Central memory CD8-positive, alpha-beta T cell (primary cell): ENCODE data around the gene HTR2B.

Source experiments
- ATAC-seq: fragments of 150-1000 bp; cut with Tn5 transposase; replicated peaks from 2 replicates; pipeline ENCODE4 v1.10.0; 2022; ENCODE audit warnings: mild to moderate bottlenecking, moderate FRiP score, moderate number of reproducible peaks; ENCODE audit not compliant: poor library complexity, severe bottlenecking; ENCODE audit errors: extremely low read depth
- DNase-seq, 2 donors: peaks; one replicate each; pipeline ENCODE4 v3.0.0; 2021; ENCODE audit warnings: low spot score in 2 of 2
- H3K27ac Mint-ChIP-seq: one replicate; pipeline ENCODE4 v1.8.0; 2022; ENCODE audit warnings: low read depth, mild to moderate bottlenecking, moderate library complexity, mixed read lengths
- H3K27me3 Mint-ChIP-seq: one replicate; pipeline ENCODE4 v1.8.0; 2022; ENCODE audit warnings: mixed read lengths
- H3K36me3 Mint-ChIP-seq: one replicate; pipeline ENCODE4 v1.8.0; 2022; ENCODE audit warnings: mild to moderate bottlenecking, moderate library complexity, mixed read lengths; ENCODE audit not compliant: insufficient read depth
- H3K4me1 Mint-ChIP-seq: one replicate; pipeline ENCODE4 v1.8.0; 2022; ENCODE audit warnings: mixed read lengths
- H3K4me3 Mint-ChIP-seq: one replicate; pipeline ENCODE4 v1.8.0; 2022; ENCODE audit warnings: mild to moderate bottlenecking, moderate library complexity, mixed read lengths
- H3K9me3 Mint-ChIP-seq: one replicate; pipeline ENCODE4 v1.8.0; 2022; ENCODE audit warnings: mixed read lengths

HTR2B gene

DNA sequence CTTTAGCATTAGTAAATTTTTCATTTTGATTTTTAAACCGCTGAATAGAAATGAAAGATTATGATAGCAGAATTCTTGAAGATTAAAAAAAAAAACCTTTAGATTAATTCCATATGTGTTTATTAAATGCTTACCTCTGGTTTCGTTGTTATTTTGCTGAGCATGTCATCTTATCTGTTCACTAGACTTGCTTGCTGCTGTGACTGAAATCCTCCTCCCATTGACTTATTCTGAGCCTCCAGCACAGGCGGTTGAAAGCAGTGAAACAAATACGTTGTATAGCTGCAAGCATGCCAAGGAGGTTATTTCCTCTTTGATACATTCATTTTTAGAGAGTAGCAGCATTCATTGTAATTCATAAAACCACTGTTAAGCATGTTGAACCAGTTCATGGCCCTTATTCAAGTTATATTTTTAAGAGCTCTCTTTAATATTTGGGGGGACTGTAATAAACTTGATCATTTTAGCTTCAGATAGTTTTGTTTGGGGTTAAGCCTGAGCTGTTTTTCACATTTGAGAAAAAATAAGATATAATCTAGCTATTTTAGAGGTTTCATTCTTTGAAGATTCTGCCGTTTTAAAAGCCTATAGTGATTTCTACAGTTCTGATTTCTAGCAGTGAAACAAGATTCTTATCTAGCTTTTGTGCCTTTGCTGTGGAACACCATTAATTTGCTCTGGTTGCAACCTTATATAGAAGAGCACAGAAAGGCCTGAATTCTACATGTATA, at the start of gene HTR2B:
Gene HTR2B, minus strand, starts transcription at position 205 of the 731 bp plus-strand sequence. CDS start 1,278 bp downstream, outside the sequence.
- no peak within 1 kb of the TSS for H3K4me3 Mint-ChIP-seq
- peaks cover 6% of the 10 kb centered on the region for H3K4me1 Mint-ChIP-seq
- peak within 1 kb of the TSS; percentile 7 for H3K27ac Mint-ChIP-seq
- ATAC-seq (no peak), DNase-seq (no peak)
- no peaks in the 10 kb centered on the region for H3K9me3 Mint-ChIP-seq
- no peaks in the 10 kb centered on the region for H3K36me3 Mint-ChIP-seq
- H3K27me3 Mint-ChIP-seq = no peaks in the 10 kb centered on the region

DNA sequence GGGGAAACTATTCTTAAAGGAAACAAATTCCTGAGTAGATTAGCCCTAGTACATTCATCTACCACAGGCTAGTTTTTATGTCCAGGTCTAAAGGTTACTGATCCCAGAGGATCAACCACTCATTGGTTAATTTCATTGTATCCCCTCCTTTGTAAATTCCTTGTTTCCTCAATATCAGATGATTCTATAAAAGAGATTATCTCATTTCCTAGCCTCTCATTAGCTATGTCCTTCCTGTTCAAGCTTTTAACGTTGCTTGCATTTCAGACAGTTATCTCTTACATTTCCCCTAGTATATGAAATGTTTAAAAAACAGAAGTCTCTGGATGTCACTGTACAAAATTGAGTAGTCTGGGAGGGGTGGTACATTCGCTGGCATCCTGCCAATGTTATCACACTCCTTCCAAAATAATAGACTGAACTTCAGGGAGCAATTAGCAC, 49.4 kb upstream of the HTR2B start:
- Mint-ChIP-seq H3K4me3 (no peak overlapping the region), H3K9me3 (no peaks in the 10 kb centered on the region), H3K27me3 (no peaks in the 10 kb centered on the region), H3K27ac (no peak overlapping the region), H3K4me1 (peaks cover 5% of the 10 kb centered on the region), H3K36me3 (peaks cover 28% of the 10 kb centered on the region)
- ATAC-seq = no peak
- DNase-seq = no peak

DNA sequence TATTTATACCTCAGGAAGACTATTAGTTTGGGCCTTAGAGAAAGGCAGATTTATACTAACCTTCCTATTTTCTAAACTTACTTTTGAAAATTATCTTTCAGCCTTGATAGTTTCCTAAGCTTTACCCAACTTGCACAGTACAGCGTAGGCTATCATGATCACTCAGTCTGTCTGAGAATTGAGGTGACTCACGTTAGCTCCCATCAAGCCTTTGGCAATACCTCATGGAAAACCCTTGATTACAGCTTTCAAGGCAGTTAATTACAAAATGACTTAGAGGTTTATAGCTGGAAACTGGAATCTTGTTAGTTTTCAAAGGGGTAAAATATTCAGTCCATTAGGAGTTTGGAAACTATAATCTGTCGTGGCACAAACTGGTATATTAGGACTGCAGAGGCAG, 47.2 kb upstream of the HTR2B start:
- H3K4me3 Mint-ChIP-seq = no peak overlapping the region

DNA sequence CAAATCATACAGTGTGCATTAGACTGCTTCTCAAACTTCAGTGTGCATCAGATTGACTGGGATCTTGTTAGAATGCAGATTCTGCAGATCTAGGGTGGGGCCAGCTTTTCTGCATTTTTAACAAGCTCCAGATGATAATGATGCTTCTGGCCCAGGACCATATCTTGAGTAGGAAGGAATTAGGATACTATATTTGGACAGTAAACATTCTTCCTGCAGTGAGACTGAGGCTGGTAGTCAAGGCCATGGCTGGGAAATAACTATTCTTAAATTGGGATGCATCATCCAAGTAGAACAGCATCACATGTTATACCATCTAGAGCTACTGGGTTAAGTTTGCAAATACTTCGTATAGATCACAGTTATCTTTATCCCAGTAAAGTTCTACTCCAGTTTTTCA, 45.2 kb upstream of the HTR2B start:
- no peak overlapping the region for H3K4me3 Mint-ChIP-seq
- H3K27me3 Mint-ChIP-seq = no peaks in the 10 kb centered on the region
- no peak for ATAC-seq
- peaks cover 46% of the 10 kb centered on the region for H3K36me3 Mint-ChIP-seq
- DNase-seq = no peak
- H3K9me3 Mint-ChIP-seq = no peaks in the 10 kb centered on the region
- H3K27ac Mint-ChIP-seq = no peak overlapping the region
- H3K4me1 Mint-ChIP-seq = no peaks in the 10 kb centered on the region

More for the DNA sequence above, 47.2 kb upstream of the HTR2B start:
- no peaks in the 10 kb centered on the region for H3K9me3 Mint-ChIP-seq
- no peak for ATAC-seq
- DNase-seq = no peak
- no peaks in the 10 kb centered on the region for H3K27me3 Mint-ChIP-seq
- peaks cover 37% of the 10 kb centered on the region for H3K36me3 Mint-ChIP-seq
- H3K27ac Mint-ChIP-seq = no peak overlapping the region
- no peaks in the 10 kb centered on the region for H3K4me1 Mint-ChIP-seq

DNA sequence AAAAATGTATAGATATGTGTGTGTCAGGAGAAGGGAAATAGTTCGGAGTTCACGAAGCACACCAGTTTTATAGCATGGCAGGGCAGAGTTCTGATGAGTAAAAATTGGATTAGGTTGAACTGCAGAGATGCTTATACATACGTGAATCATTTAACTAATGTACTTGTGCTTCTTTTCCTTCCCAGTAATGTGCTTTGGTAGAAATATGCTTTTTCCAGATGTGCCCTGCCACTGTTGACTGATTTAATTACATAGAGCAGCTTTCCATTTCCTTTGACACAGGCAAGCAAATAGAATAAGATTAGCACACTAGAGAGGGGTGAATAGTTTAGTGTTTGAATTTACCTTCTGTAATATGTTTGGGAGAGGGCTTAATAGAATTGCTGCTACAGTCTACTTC, 44.6 kb upstream of the HTR2B start:
- Mint-ChIP-seq H3K27ac (no peak overlapping the region), H3K36me3 (peaks cover 46% of the 10 kb centered on the region)

DNA sequence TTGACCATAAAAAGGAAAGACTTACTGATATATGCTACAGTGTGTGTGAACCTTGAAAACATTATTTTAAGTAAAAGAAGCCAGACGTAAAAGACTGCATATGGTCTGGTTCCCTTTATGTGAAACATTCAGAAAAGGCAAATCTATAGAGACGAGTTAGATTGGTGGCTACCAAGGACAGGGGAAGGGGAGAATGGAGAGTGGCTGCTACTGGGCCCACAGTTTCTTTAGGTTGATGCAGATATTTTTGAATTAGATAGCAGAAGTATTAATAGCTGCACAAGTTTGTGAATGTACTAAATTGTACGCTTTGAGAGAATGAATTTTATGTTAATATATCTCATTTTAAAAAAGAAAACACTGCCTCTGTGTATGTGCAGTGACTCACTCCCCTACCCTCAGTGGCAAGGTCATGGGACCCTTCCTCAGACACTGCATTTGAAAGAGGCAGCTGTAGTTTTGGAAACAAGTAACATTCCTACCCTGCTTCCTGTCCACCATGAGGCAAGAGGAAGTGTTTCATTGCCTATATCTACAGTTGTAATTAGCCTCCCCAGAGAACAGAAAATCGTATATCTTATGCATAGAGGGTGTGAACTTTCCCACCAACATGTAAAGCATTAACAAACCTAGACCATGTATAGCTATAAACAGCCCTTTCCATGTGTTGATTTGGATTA, 43.8 kb upstream of the HTR2B start:
- no peak for ATAC-seq
- H3K36me3 Mint-ChIP-seq = peaks cover 49% of the 10 kb centered on the region
- no peaks in the 10 kb centered on the region for H3K27me3 Mint-ChIP-seq
- no peak overlapping the region for H3K27ac Mint-ChIP-seq
- H3K4me3 Mint-ChIP-seq = no peak overlapping the region
- H3K4me1 Mint-ChIP-seq = no peaks in the 10 kb centered on the region
- no peaks in the 10 kb centered on the region for H3K9me3 Mint-ChIP-seq
- no peak for DNase-seq

More for the DNA sequence above, 44.6 kb upstream of the HTR2B start:
- H3K4me1 Mint-ChIP-seq = no peaks in the 10 kb centered on the region
- H3K9me3 Mint-ChIP-seq = no peaks in the 10 kb centered on the region
- ATAC-seq (no peak), DNase-seq (no peak)
- no peaks in the 10 kb centered on the region for H3K27me3 Mint-ChIP-seq
- no peak overlapping the region for H3K4me3 Mint-ChIP-seq

DNA sequence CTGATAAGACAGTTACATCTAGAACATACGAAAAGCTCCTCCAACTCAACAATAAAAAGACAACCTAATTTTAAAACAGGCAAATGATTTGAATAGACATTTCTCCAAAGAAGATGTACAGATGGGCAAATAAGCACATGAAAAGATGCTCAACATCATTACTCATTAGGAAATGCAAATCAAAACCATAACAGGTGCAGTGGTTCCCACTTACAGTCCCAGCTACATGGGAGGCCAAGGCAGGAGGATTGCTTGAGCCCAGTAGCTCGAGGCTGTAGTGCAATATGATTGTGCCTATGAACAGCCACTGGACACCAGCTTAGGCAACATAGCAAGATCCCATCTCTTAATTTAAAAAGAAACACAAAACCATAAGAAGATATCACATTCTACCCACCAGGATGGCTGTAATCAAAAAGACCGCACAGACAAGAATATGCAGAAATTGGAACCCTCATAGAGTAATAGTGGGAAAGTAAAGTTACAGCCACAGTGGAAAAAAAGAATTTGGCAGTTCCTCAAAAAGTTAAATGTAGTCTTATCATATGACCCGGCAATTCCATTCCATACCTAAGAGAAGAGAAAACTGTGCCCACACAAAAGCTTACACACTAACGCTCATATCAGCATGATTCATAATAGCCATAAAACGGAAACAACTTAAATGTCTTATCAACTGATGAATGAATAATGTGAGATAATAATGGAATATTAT, 43.1 kb upstream of the HTR2B start:
- no peaks in the 10 kb centered on the region for H3K27me3 Mint-ChIP-seq
- H3K36me3 Mint-ChIP-seq = peaks cover 46% of the 10 kb centered on the region
- DNase-seq (no peak), ATAC-seq (no peak)
- H3K27ac Mint-ChIP-seq = no peak overlapping the region
- H3K4me1 Mint-ChIP-seq = no peaks in the 10 kb centered on the region
- no peak overlapping the region for H3K4me3 Mint-ChIP-seq
- H3K9me3 Mint-ChIP-seq = no peaks in the 10 kb centered on the region

DNA sequence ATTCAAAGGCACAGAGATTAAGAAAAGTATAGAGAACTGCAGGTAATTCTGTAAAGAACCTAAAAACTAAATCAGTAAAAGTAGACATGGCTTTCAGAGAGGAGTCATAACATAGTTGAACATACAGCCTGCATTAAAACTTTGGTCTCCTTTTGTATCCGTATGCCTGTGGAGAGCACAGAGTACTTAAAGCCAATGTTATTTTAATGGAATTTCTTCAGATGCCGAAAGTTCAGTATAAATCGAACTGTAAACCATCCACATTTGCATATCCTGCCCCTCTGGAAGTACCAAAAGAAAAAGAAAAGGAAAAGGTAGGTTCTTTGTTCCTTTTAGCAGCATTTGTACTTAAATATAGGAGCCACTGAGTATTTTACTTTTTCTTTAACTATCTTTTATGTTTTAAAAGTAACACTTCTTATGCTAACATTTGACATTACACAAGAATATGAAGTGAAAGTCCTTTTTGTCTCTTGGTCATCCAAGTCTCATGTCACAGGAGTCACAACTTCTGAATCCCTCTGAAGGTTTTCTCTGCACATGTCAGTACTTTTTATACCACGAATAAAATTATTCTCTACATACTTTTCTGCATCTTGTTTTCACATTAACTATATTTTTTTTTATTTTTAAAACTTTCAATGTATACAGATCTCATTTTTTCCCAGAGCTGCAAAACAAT, 38.7 kb upstream of the HTR2B start:
- no peaks in the 10 kb centered on the region for H3K9me3 Mint-ChIP-seq
- H3K27ac Mint-ChIP-seq = no peak overlapping the region
- DNase-seq = no peak
- no peak for ATAC-seq
- no peak overlapping the region for H3K4me3 Mint-ChIP-seq
- peaks cover 9% of the 10 kb centered on the region for H3K4me1 Mint-ChIP-seq
- H3K36me3 Mint-ChIP-seq = peaks cover 25% of the 10 kb centered on the region
- no peaks in the 10 kb centered on the region for H3K27me3 Mint-ChIP-seq

DNA sequence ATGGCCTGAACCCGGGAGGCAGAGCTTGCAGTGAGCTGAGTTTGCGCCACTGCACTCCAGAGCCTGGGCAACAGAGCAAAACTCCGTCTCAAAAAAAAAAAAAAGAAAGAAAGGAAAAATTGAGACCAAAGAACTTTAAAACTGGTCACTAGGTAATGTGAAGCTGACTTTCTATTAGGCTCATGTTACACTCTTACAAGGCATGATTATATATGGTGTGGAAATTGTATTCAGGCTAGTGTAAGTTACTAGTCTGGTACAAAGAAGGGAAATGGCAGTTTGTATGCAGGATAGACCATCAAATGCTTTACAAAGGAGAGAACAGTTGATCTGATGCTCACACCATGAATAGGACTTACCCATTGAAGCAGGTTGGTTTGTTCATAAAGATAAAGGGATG, 38.2 kb upstream of the HTR2B start:
- peaks cover 25% of the 10 kb centered on the region for H3K36me3 Mint-ChIP-seq
- H3K27ac Mint-ChIP-seq = peak overlapping the region; percentile 19
- H3K9me3 Mint-ChIP-seq = no peaks in the 10 kb centered on the region
- no peak for ATAC-seq
- no peaks in the 10 kb centered on the region for H3K27me3 Mint-ChIP-seq
- peaks cover 9% of the 10 kb centered on the region for H3K4me1 Mint-ChIP-seq
- DNase-seq = no peak
- H3K4me3 Mint-ChIP-seq = no peak overlapping the region

DNA sequence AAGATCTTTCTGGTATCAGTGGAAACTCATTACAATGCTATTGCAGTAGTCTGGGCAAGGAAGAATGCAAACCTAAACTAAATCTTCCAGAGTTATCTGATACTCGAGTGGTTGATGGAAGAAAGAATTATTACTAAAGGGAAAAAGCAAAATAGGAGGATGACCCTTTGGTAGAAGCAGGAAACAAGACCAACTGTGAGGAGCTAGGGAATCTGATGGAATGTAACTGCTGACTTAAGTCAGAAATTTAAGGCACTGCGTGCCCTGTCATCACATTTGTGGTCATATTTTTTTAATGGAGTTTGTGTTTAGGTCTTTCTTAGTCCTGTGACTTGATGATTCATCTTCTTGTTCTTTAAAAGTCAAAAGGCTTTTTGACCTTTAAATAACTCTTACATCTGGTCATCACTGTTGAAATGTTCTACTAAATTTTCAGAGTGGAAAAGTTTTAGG, 37.1 kb upstream of the HTR2B start:
- no peak for DNase-seq
- no peak for ATAC-seq
- peaks cover 22% of the 10 kb centered on the region for H3K36me3 Mint-ChIP-seq

DNA sequence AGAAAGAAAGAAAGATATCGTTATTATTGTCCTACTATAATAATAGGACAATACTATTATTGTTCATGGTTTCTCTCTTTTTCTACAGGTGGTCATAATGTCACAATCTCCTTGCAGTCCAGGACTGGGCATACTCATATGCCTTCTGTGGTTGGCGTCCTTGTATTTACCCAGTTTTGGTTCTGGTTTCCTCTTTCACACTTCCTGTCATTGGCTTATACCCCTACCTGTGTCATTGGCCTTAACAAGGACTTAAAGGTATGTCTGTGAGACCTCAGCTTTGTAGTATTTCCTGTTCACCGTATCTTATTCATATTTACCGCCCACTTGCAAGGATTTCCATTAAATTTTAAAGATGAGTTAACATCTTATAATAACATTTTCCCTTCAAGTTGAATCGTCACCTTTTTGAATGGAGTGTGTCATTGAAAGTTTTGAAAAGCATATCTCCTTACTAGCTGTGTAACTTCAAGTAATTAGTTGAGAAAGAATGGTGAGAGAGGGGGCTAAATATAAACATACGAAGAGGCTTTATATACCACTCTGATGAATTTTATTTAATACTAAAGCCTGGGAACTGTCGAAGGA, 36.5 kb upstream of the HTR2B start:
- ATAC-seq = no peak

More for the DNA sequence above, 37.1 kb upstream of the HTR2B start:
- Mint-ChIP-seq H3K4me3 (no peak overlapping the region), H3K9me3 (no peaks in the 10 kb centered on the region), H3K27me3 (no peaks in the 10 kb centered on the region), H3K4me1 (peaks cover 9% of the 10 kb centered on the region), H3K27ac (no peak overlapping the region)

DNA sequence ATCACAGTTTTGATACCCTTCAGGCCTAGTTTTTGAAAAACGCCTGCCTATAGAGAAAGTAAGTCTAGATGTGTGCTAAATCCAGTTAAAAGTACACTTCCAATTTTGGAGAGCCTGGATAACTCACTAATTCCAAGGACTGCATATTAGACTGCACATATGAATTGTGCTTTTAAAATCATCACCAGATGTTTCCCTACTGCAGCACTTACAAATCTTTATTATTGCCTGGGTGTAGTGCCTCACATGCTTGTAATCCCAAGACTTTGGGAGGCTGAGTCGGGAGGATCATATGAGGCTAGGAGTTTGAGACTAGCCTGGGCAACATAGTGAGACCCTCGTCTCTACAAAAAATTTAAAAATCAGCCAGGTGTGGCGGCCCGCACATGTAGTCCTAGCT, 35.9 kb upstream of the HTR2B start:
- no peak overlapping the region for H3K27ac Mint-ChIP-seq

More for the DNA sequence above, 36.5 kb upstream of the HTR2B start:
- peaks cover 9% of the 10 kb centered on the region for H3K4me1 Mint-ChIP-seq
- no peak for DNase-seq
- H3K27ac Mint-ChIP-seq = no peak overlapping the region
- peaks cover 16% of the 10 kb centered on the region for H3K36me3 Mint-ChIP-seq
- no peaks in the 10 kb centered on the region for H3K27me3 Mint-ChIP-seq
- no peak overlapping the region for H3K4me3 Mint-ChIP-seq
- no peaks in the 10 kb centered on the region for H3K9me3 Mint-ChIP-seq

More for the DNA sequence above, 35.9 kb upstream of the HTR2B start:
- Mint-ChIP-seq H3K9me3 (no peaks in the 10 kb centered on the region), H3K27me3 (no peaks in the 10 kb centered on the region), H3K4me3 (no peak overlapping the region), H3K36me3 (peaks cover 18% of the 10 kb centered on the region), H3K4me1 (peaks cover 9% of the 10 kb centered on the region)
- DNase-seq = no peak
- no peak for ATAC-seq
